SU-DHL-6 (cell line): Measurements from ENCODE around the gene MDP1.

Experiments used
- EZH2phosphoT487 ChIP-seq: fragments of 200-600 bp; sonication (generic), shearing (Covaris generic); conservative IDR thresholded peaks from 2 replicates; pipeline ENCODE4 v1.6.1; 2018; ENCODE audit warnings: mild to moderate bottlenecking, antibody characterized with exemption, low read length, moderate library complexity, mixed read lengths
- TF ChIP-seq, protein P1 (sequence below): fragments of 200-600 bp; sonication (generic); IDR thresholded peaks from one replicate; pipeline ENCODE4 v1.5.1; 2017; ENCODE audit warnings: antibody characterized with exemption, mild to moderate bottlenecking, low read length, moderate library complexity; ENCODE audit not compliant: insufficient read depth, poor library complexity, severe bottlenecking

- TF ChIP-seq, protein P1, sequence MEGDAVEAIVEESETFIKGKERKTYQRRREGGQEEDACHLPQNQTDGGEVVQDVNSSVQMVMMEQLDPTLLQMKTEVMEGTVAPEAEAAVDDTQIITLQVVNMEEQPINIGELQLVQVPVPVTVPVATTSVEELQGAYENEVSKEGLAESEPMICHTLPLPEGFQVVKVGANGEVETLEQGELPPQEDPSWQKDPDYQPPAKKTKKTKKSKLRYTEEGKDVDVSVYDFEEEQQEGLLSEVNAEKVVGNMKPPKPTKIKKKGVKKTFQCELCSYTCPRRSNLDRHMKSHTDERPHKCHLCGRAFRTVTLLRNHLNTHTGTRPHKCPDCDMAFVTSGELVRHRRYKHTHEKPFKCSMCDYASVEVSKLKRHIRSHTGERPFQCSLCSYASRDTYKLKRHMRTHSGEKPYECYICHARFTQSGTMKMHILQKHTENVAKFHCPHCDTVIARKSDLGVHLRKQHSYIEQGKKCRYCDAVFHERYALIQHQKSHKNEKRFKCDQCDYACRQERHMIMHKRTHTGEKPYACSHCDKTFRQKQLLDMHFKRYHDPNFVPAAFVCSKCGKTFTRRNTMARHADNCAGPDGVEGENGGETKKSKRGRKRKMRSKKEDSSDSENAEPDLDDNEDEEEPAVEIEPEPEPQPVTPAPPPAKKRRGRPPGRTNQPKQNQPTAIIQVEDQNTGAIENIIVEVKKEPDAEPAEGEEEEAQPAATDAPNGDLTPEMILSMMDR: no peak
- no peak for TF ChIP-seq EZH2phosphoT487
These were observed 37.3 kb downstream of the MDP1 start for GRCh38 chr14:24178399-24179178.
